Measurements from ENCODE around the gene CST6.

The CST6 gene

GRCh38 chr11:66048547-66049323 lies 36.9 kb downstream of the CST6 start, which contains the start of gene GAL3ST3:
Gene GAL3ST3, minus strand, starts transcription at chr11:66049161. Its CDS starts 3,746 bp downstream, at chr11:66045415.
- no peak for DNase-seq

- no peak for DNase-seq
Measured at GRCh38 chr11:66050581-66051231, 38.9 kb downstream of the CST6 start.

- no peak for DNase-seq
Measured at GRCh38 chr11:66051371-66051765, 39.6 kb downstream of the CST6 start.

GRCh38 chr11:66051766-66052663 lies 40.2 kb downstream of the CST6 start, which contains the start of gene SF3B2:
Gene SF3B2, plus strand, starts transcription at chr11:66052364. Its CDS starts 21 bp downstream, at chr11:66052385.
- DNase-seq, result peak; percentile 92 to 100 (median 95)

GRCh38 chr11:66052664-66052982 lies 40.8 kb downstream of the CST6 start:
- no peak for DNase-seq

GRCh38 chr11:66055021-66055420 lies 43.2 kb downstream of the CST6 start:
- no peak for DNase-seq

- DNase-seq, result no peak
Measured at GRCh38 chr11:66056501-66056900, 44.7 kb downstream of the CST6 start.

- no peak for DNase-seq
Measured at GRCh38 chr11:66059966-66060680, 48.3 kb downstream of the CST6 start.

GRCh38 chr11:66061268-66061667 lies 49.5 kb downstream of the CST6 start:
- no peak for DNase-seq

- no peak for DNase-seq
Measured at GRCh38 chr11:66062408-66062807, 50.6 kb downstream of the CST6 start.
